ENCODE data around the gene SLC2A6. TPM values are rescaled to one million over a fixed set of nuclear protein-coding genes. Genes with fewer than 3 reads are reported as not detected.

Gene SLC2A6
- total and polyA plus RNA-seq, 2 of the 8 experiments (the other 6 are each of a cell fraction or from before 2014, with no cell fraction given): 16.6 to 17.8 TPM

- TF ChIP-seq ATF3 (IDR thresholded peaks at IDR 0.05; ENCODE audit: insufficient read depth, low read depth, low read length) (no peak), CHD1 (IDR thresholded peaks at IDR 0.05; ENCODE audit: low read depth, low read length) (no peak), SRF (IDR thresholded peaks at IDR 0.05; ENCODE audit: low read depth, low read length) (no peak), SIRT6 (IDR thresholded peaks at IDR 0.05; ENCODE audit: low read length) (no peak), POLR2A (IDR thresholded peaks at IDR 0.05; ENCODE audit: control extremely low read depth in 1 of 2, low read depth in 2 of 2, low read length in 2 of 2) (no peak), YY1 (IDR thresholded peaks at IDR 0.05; ENCODE audit: low read depth, low read length) (no peak), TBP (IDR thresholded peaks at IDR 0.05; ENCODE audit: low read depth, low read length) (no peak), TAF7 (optimal IDR thresholded peaks at IDR 0.05; ENCODE audit: borderline replicate concordance, low read depth, low read length) (no peak)
Observed at GRCh38 chr9:133522073-133522910, 43.4 kb upstream of the SLC2A6 start (continued).
